ENCODE measurements around the gene ZNF662. TPM values are rescaled to one million over a fixed set of nuclear protein-coding genes. Genes with fewer than 3 reads are reported as not detected.

ZNF662 gene
- total and polyA plus RNA-seq, 9 of the 15 experiments (the other 6 are each of a cell fraction or from before 2014, with no cell fraction given): 0.07 to 0.55 (median 0.27) TPM

GRCh38 chr3:42902257-42902656 is 3.7 kb upstream of the ZNF662 start:
- Histone ChIP-seq H3K9me1 (ENCODE audit: control insufficient read depth, insufficient read depth, low read length) (no peaks in the 10 kb centered on the region), H3K9ac (ENCODE audit: insufficient read depth in 1 of 2, low read depth in 2 of 2, low read length in 2 of 2) (no peak overlapping the region), H2AFZ (ENCODE audit: low read depth, low read length) (no peak overlapping the region), H3K36me3 (ENCODE audit: control insufficient read depth, insufficient read depth, low read length) (no peaks in the 10 kb centered on the region), H3K27me3 (ENCODE audit: control insufficient read depth in 2 of 2, insufficient read depth in 2 of 2, low read length in 2 of 2) (peaks cover 21 to 22% of the 10 kb centered on the region in 2 experiments), H3K27ac (ENCODE audit: extremely low read depth, low read depth, low read length) (no peak overlapping the region), H3K4me3 (no peak overlapping the region), H4K20me1 (replicated peaks; ENCODE audit: control insufficient read depth, insufficient read depth, low read length) (0 out of 2 replicates have a peak, but pooled peaks cover under 1% of the 10 kb centered on the region), H3K79me2 (ENCODE audit: control insufficient read depth, insufficient read depth, low read length) (no peaks in the 10 kb centered on the region), H3K9me3 (replicated peaks; ENCODE audit: control insufficient read depth, insufficient read depth, low read depth, low read length) (no peaks in the 10 kb centered on the region), H3K4me2 (ENCODE audit: insufficient read depth, low read length) (no peak overlapping the region), H3K4me1 (replicated peaks in 1 of 2; ENCODE audit: control insufficient read depth in 2 of 2, insufficient read depth in 2 of 2, low read length in 2 of 2) (peaks cover 0 to 8% of the 10 kb centered on the region in 2 experiments; a peak in 2 of 5 replicates)
- WGBS (ENCODE audit: insufficient coverage, low coverage, missing lambda C conversion rate): 0% methylated on average over 2 of the region's 2 CpGs
- peak; percentile 44 for FAIRE-seq
- no TSS peak for BruUV-seq (replicated peaks)
- no peak for ATAC-seq
- peak in 1 of 4 experiments; percentile 29 for DNase-seq (ENCODE audit: extremely low read depth in 1 of 4, low spot score in 3 of 4)
- POLR2A ChIA-PET: no interaction called here
- in situ Hi-C loops (cut with MboI): no loop called here
- intact Hi-C loops (cut with micrococcal nuclease): no loop called here
- CTCF ChIA-PET (ENCODE audit: low intra/inter-chr PET ratio): no interaction called here
- TF ChIP-seq TEAD4 (IDR thresholded peaks at IDR 0.05; ENCODE audit: low read length) (0 out of 2 replicates have a peak, but pooled peaks have one; percentile 27), TEAD4 (CRISPR knock-in tag; IDR thresholded peaks at IDR 0.05; ENCODE audit: borderline replicate concordance) (no peak), ZNF583 (CRISPR knock-in tag; IDR thresholded peaks at IDR 0.05) (peak; percentile 65; the same call in 1 of the 2 replicates), SMARCE1 (IDR thresholded peaks at IDR 0.05) (peak; percentile 23; the same call in 1 of the 2 replicates), SMARCA4 (IDR thresholded peaks at IDR 0.05) (peak; percentile 24; the same call in 1 of the 2 replicates), CBFA2T3 (IDR thresholded peaks at IDR 0.05) (peak; percentile 81), TFE3 (CRISPR knock-in tag; IDR thresholded peaks at IDR 0.05) (peak; percentile 50), KLF16 (IDR thresholded peaks at IDR 0.05) (peak; percentile 15; the same call in 1 of the 2 replicates), JUN (IDR thresholded peaks at IDR 0.05; ENCODE audit: borderline replicate concordance, low read depth, low read length) (0 out of 2 replicates have a peak, but pooled peaks have one; percentile 26), JUN (CRISPR knock-in tag; IDR thresholded peaks at IDR 0.05; ENCODE audit: borderline replicate concordance) (no peak), ELF4 (CRISPR knock-in tag; IDR thresholded peaks at IDR 0.05) (0 out of 2 replicates have a peak, but pooled peaks have one; percentile 71), ZNF217 (CRISPR knock-in tag; IDR thresholded peaks at IDR 0.05) (no peak), CXXC5 (CRISPR knock-in tag; IDR thresholded peaks at IDR 0.05) (0 out of 2 replicates have a peak, but pooled peaks have one; percentile 15), ZBTB5 (IDR thresholded peaks at IDR 0.05) (no peak), MTA2 (IDR thresholded peaks at IDR 0.05; ENCODE audit: low read depth) (peak; percentile 63; the same call in 1 of the 2 replicates), CBFA2T2 (conservative IDR thresholded peaks at IDR 0.05) (peak; percentile 66), TAL1 (IDR thresholded peaks at IDR 0.05) (peak; percentile 69), EP300 (IDR thresholded peaks at IDR 0.05; ENCODE audit: low read length) (peak; percentile 71), RFX1 (IDR thresholded peaks at IDR 0.05) (no peak), ZNF766 (CRISPR knock-in tag; conservative IDR thresholded peaks at IDR 0.05) (0 out of 2 replicates have a peak, but pooled peaks have one; percentile 13)
- TF ChIP-seq, protein P1, sequence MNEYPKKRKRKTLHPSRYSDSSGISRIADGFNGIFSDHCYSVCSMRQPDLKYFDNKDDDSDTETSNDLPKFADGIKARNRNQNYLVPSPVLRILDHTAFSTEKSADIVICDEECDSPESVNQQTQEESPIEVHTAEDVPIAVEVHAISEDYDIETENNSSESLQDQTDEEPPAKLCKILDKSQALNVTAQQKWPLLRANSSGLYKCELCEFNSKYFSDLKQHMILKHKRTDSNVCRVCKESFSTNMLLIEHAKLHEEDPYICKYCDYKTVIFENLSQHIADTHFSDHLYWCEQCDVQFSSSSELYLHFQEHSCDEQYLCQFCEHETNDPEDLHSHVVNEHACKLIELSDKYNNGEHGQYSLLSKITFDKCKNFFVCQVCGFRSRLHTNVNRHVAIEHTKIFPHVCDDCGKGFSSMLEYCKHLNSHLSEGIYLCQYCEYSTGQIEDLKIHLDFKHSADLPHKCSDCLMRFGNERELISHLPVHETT (CRISPR knock-in tag; conservative IDR thresholded peaks at IDR 0.05 in 1 of 2, IDR thresholded peaks at IDR 0.05 in 1 of 2): 0 out of 4 replicates have a peak, but pooled peaks of 1 of the 2 experiments have one; percentile 37

Data from K562 (cell line).